GM19438 (cell line): ENCODE results near the gene PDGFC.
"Not testable (repeated sequence)": the region's sequence is repeated elsewhere in the genome, so short reads cannot be mapped to it uniquely, and the experiment has no call there.

ENCODE experiments used
- ATAC-seq: cut with Tn5 transposase; IDR thresholded peaks from one replicate; pipeline ENCODE4 v1.9.1; 2021; ENCODE audit warnings: low read depth; ENCODE audit not compliant: unreplicated experiment

PDGFC gene

GRCh38 chr4:156953951-156954350 lies 17.6 kb downstream of the PDGFC start:
- ATAC-seq = no peak

GRCh38 chr4:156953001-156953400 lies 18.6 kb downstream of the PDGFC start:
- ATAC-seq = no peak

GRCh38 chr4:156952078-156952759 lies 19.4 kb downstream of the PDGFC start:
- ATAC-seq = no peak

- no peak for ATAC-seq
Measured at GRCh38 chr4:156950948-156951347, 20.7 kb downstream of the PDGFC start.

GRCh38 chr4:156950090-156950489 lies 21.5 kb downstream of the PDGFC start:
- no peak for ATAC-seq

GRCh38 chr4:156949373-156949814 lies 22.2 kb downstream of the PDGFC start:
- no peak for ATAC-seq

GRCh38 chr4:156948738-156949137 lies 22.9 kb downstream of the PDGFC start:
- ATAC-seq = no peak

GRCh38 chr4:156948133-156948532 lies 23.5 kb downstream of the PDGFC start:
- ATAC-seq = no peak

GRCh38 chr4:156946516-156947424 lies 24.8 kb downstream of the PDGFC start:
- no peak for ATAC-seq

GRCh38 chr4:156945532-156945931 lies 26.1 kb downstream of the PDGFC start:
- no peak for ATAC-seq

- ATAC-seq = no peak
Measured at GRCh38 chr4:156942991-156943390, 28.6 kb downstream of the PDGFC start.

GRCh38 chr4:156941940-156942548 lies 29.6 kb downstream of the PDGFC start:
- no peak for ATAC-seq

GRCh38 chr4:156939801-156940200 lies 31.8 kb downstream of the PDGFC start:
- no peak for ATAC-seq

GRCh38 chr4:156939139-156939538 lies 32.5 kb downstream of the PDGFC start:
- ATAC-seq = no peak

GRCh38 chr4:156934259-156934635 lies 37.4 kb downstream of the PDGFC start:
- ATAC-seq = no peak

GRCh38 chr4:156933633-156934258 lies 37.9 kb downstream of the PDGFC start:
- no peak for ATAC-seq

GRCh38 chr4:156932360-156932759 lies 39.2 kb downstream of the PDGFC start:
- not testable (repeated sequence) for ATAC-seq

GRCh38 chr4:156931267-156931666 lies 40.3 kb downstream of the PDGFC start:
- no peak for ATAC-seq

GRCh38 chr4:156929386-156930105 lies 42.1 kb downstream of the PDGFC start:
- no peak for ATAC-seq

- no peak for ATAC-seq
Measured at GRCh38 chr4:156924774-156925315, 46.8 kb downstream of the PDGFC start.
